ENCODE results near the gene DNM1L. TPM values are rescaled to one million over a fixed set of nuclear protein-coding genes. Genes with fewer than 3 reads are reported as not detected.
"Not testable (repeated sequence)": the region's sequence is repeated elsewhere in the genome, so short reads cannot be mapped to it uniquely, and the experiment has no call there.

Gene DNM1L
- total and polyA plus RNA-seq, 2 of the 4 experiments (the other 2 are of a cell fraction): 44.8 to 70.1 TPM

GRCh38 chr12:32699437-32699836 is 20.3 kb downstream of the DNM1L start:
- H2AK5ac ChIP-seq (ENCODE audit: low read depth, low read length); H3K9me1 ChIP-seq (ENCODE audit: insufficient read depth, low read length); H3K14ac ChIP-seq (replicated peaks; ENCODE audit: low read depth, low read length); H2AK9ac ChIP-seq (replicated peaks; ENCODE audit: low read depth, low read length, poor library complexity); H3K23ac ChIP-seq (ENCODE audit: low read depth, low read length); H3K4ac ChIP-seq (ENCODE audit: low read depth, low read length); DNase-seq; H3K18ac ChIP-seq (ENCODE audit: low read depth, low read length); H3K4me1 ChIP-seq (ENCODE audit: control insufficient read depth, insufficient read depth, low read length); H3K27ac ChIP-seq (ENCODE audit: insufficient read depth, low read length); H2AFZ ChIP-seq (replicated peaks; ENCODE audit: low read length, poor library complexity); H3K27me3 ChIP-seq (ENCODE audit: control insufficient read depth, insufficient read depth, low read length); H2BK15ac ChIP-seq (ENCODE audit: low read depth, low read length); H2BK120ac ChIP-seq (ENCODE audit: low read depth, low read length); intact Hi-C loops (cut with micrococcal nuclease); H3K9ac ChIP-seq (ENCODE audit: low read depth, low read length); dilution Hi-C loops (cut with HindIII; ENCODE audit: low sequenced_read_pairs, unreplicated experiment); H3K4me2 ChIP-seq (ENCODE audit: low read depth, low read length); H4K5ac ChIP-seq (ENCODE audit: low read depth, low read length); H3K36me3 ChIP-seq (ENCODE audit: control insufficient read depth, insufficient read depth, low read length); BruUV-seq (replicated peaks); H4K8ac ChIP-seq (ENCODE audit: low read depth in 2 of 2, low read length in 2 of 2); CTCF ChIA-PET; ATAC-seq (ENCODE audit: low read depth); H3K56ac ChIP-seq (ENCODE audit: extremely low read depth, insufficient read depth, low read length); H2BK20ac ChIP-seq (ENCODE audit: low read depth, low read length); H3K4me3 ChIP-seq (ENCODE audit: insufficient read depth, low read depth, low read length); H3K9me3 ChIP-seq (ENCODE audit: control insufficient read depth, insufficient read depth, low read length); H4K91ac ChIP-seq (ENCODE audit: insufficient read depth, low read depth, low read length); H2BK5ac ChIP-seq (ENCODE audit: low read depth, low read length, poor library complexity, severe bottlenecking): not testable (repeated sequence)
- H4K20me1 ChIP-seq (ENCODE audit: insufficient read depth, low read length): peaks cover 10% of the 10 kb centered on the region; the same call in 1 of the 2 replicates
- in situ Hi-C loops (cut with MboI; ENCODE audit: low sequenced_read_pairs): loop anchor here (25.0 kb wide), 1 partner anchor 1037 kb away; the partner anchor contains the start of gene ETFBKMT
- POLR2A ChIA-PET (ENCODE audit: unreplicated experiment): interaction anchor here (0.6 kb wide), 2 partner anchors 301 to 1408 kb away, joined by 3 to 5 read pairs; no protein-coding TSS in a partner anchor
- H3K79me1 ChIP-seq (ENCODE audit: low read depth in 1 of 2, low read length in 2 of 2): peaks cover 11 to 34% of the 10 kb centered on the region in 2 experiments
- no CpG with 5 or more reads among the region's 8 CpGs for WGBS, 2 experiments (ENCODE audit: extremely low coverage in 2 of 2, insufficient read length in 1 of 2)
